ENCODE measurements around the gene NLGN3.

Gene NLGN3

GRCh38 chrX:71216485-71216884, 71.8 kb downstream of the NLGN3 start:
- DNase-seq, result no peak

GRCh38 chrX:71217298-71217697, 72.7 kb downstream of the NLGN3 start:
- no peak for DNase-seq
